Liver (tissue), 9 donors: ENCODE results near the gene SMPD3. TPM values are rescaled to one million over a fixed set of nuclear protein-coding genes. Genes with fewer than 3 reads are reported as not detected.

Source experiments
- DNase-seq: peaks from one replicate; pipeline ENCODE4 v3.0.0-alpha.2; 2017; ENCODE audit warnings: low spot score
- H3K27ac ChIP-seq, 2 donors: one replicate each; pipeline ENCODE4 v1.7.0; 2013; ENCODE audit warnings: inconsistent platforms in 2 of 2, low read length in 2 of 2, control low read depth in 1 of 2, low read depth in 1 of 2, mild to moderate bottlenecking in 1 of 2
- H3K27me3 ChIP-seq, 4 donors: one replicate each; pipeline versions ENCODE4 v1.6.1 to v1.7.0; 2013; ENCODE audit warnings: low read length in 3 of 4, inconsistent platforms in 1 of 4, mild to moderate bottlenecking in 1 of 4, moderate library complexity in 1 of 4; ENCODE audit not compliant: control insufficient read depth in 4 of 4, insufficient read depth in 4 of 4
- H3K36me3 ChIP-seq, 4 donors: one replicate each; pipeline versions ENCODE4 v1.6.1 to v1.7.0; 2013; ENCODE audit warnings: low read length in 3 of 4, mild to moderate bottlenecking in 3 of 4, low read depth in 1 of 4, moderate library complexity in 1 of 4; ENCODE audit not compliant: control insufficient read depth in 4 of 4, insufficient read depth in 3 of 4
- H3K4me1 ChIP-seq, 4 donors: one replicate each; pipeline versions ENCODE4 v1.6.1 to v1.7.0; 2013; ENCODE audit warnings: low read length in 3 of 4, mild to moderate bottlenecking in 3 of 4, moderate library complexity in 1 of 4; ENCODE audit not compliant: control insufficient read depth in 4 of 4, insufficient read depth in 4 of 4
- H3K4me3 ChIP-seq, 3 donors: one replicate each; pipeline versions ENCODE4 v1.6.1 to v1.7.0; 2013; ENCODE audit warnings: low read length in 3 of 3, control low read depth in 1 of 3, low read depth in 1 of 3, mild to moderate bottlenecking in 1 of 3
- H3K9ac ChIP-seq, 2 donors: one replicate each; pipeline ENCODE4 v1.7.0; 2013; ENCODE audit warnings: low read length in 2 of 2, mild to moderate bottlenecking in 2 of 2, moderate library complexity in 2 of 2, control low read depth in 1 of 2, low read depth in 1 of 2
- H3K9me3 ChIP-seq, 4 donors: one replicate each; pipeline versions ENCODE4 v1.6.1 to v1.7.0; 2013; ENCODE audit warnings: low read length in 3 of 4; ENCODE audit not compliant: control insufficient read depth in 4 of 4
- EGR1 ChIP-seq, 2 donors: IDR thresholded peaks; 2 replicates each; pipeline ENCODE4 v1.6.1; 2016 to 2018; ENCODE audit warnings: antibody characterized with exemption in 2 of 2, low read depth in 2 of 2
- FOXA1 ChIP-seq: IDR thresholded peaks from 2 replicates; pipeline ENCODE4 v1.6.1; 2016; ENCODE audit warnings: antibody characterized with exemption
- FOXA2 ChIP-seq: IDR thresholded peaks from 2 replicates; pipeline ENCODE4 v1.6.1; 2016; ENCODE audit warnings: antibody characterized with exemption
- GABPA ChIP-seq, 2 donors: IDR thresholded peaks in 1 of 2; conservative IDR thresholded peaks in 1 of 2; 2 replicates each; pipeline ENCODE4 v1.6.1; 2016; ENCODE audit warnings: antibody characterized with exemption in 2 of 2, mild to moderate bottlenecking in 1 of 2, moderate library complexity in 1 of 2
- HNF4A ChIP-seq, 2 donors: conservative IDR thresholded peaks; 2 replicates each; pipeline ENCODE4 v1.6.1; 2016; ENCODE audit warnings: antibody characterized with exemption in 2 of 2, mild to moderate bottlenecking in 2 of 2
- HNF4G ChIP-seq: IDR thresholded peaks from 2 replicates; pipeline ENCODE4 v1.6.1; 2016; ENCODE audit warnings: antibody characterized with exemption
- JUND ChIP-seq, 2 donors: IDR thresholded peaks; 2 replicates each; pipeline ENCODE4 v1.6.1; 2016; ENCODE audit warnings: antibody characterized with exemption in 2 of 2
- NR2F2 ChIP-seq: IDR thresholded peaks from 2 replicates; pipeline ENCODE4 v1.6.1; 2016; ENCODE audit warnings: antibody characterized with exemption
- RAD21 ChIP-seq, 2 donors: IDR thresholded peaks; 2 replicates each; pipeline ENCODE4 v1.6.1; 2016; ENCODE audit warnings: antibody characterized with exemption in 2 of 2, mild to moderate bottlenecking in 2 of 2
- RXRA ChIP-seq, 2 donors: IDR thresholded peaks; 2 replicates each; pipeline ENCODE4 v1.6.1; 2017 to 2018; ENCODE audit warnings: antibody characterized with exemption in 2 of 2, mild to moderate bottlenecking in 1 of 2
- SP1 ChIP-seq: IDR thresholded peaks from 2 replicates; pipeline ENCODE4 v1.6.1; 2018; ENCODE audit warnings: antibody characterized with exemption, mild to moderate bottlenecking
- TAF1 ChIP-seq: conservative IDR thresholded peaks from 2 replicates; pipeline ENCODE4 v1.6.1; 2016; ENCODE audit warnings: antibody characterized with exemption, mild to moderate bottlenecking
- YY1 ChIP-seq: IDR thresholded peaks from 2 replicates; pipeline ENCODE4 v1.6.1; 2016; ENCODE audit warnings: antibody characterized with exemption, mild to moderate bottlenecking
- WGBS: extraction: QIAGEN DNeasy Blood & Tissue Kit; methylation state at CpG from one replicate; pipeline ENCODE4 v1.1.7; 2013; 5-methylcytosine and 5-hydroxymethylcytosine counted together
- polyA plus RNA-seq, 2 donors: library from polyadenylated mRNA; stranded (reverse) in 1 of 2; unstranded in 1 of 2; fragments of 200-250 nt in 1 of 2; fragments of >200 nt in 1 of 2; fragmentation: Nextera tagmentation in 1 of 2; extraction: Ambion mirVana in 1 of 2; gene quantifications; one replicate each; pipeline versions ENCODE4 v1.2.1 to v1.2.3, GENCODE V29; 2013 to 2015
- total RNA-seq, 2 donors: library from RNA; depleted of rRNA; stranded (reverse); fragments of >200 nt; gene quantifications; one replicate each; pipeline ENCODE4 v1.2.3, GENCODE V29; 2014
- TF ChIP-seq, protein P1 (sequence below): fragments of 150-350 bp; IDR thresholded peaks from 2 replicates; pipeline ENCODE4 v1.5.1; 2017; ENCODE audit warnings: improper control_type of control experiment, low read depth, low read length; ENCODE audit not compliant: missing input control
- TF ChIP-seq, protein P2 (sequence below): IDR thresholded peaks from 2 replicates; pipeline ENCODE4 v1.6.1; 2016; ENCODE audit warnings: antibody characterized with exemption, mild to moderate bottlenecking
- TF ChIP-seq, protein P3 (sequence below): IDR thresholded peaks from 2 replicates; pipeline ENCODE4 v1.6.1; 2016; ENCODE audit warnings: antibody characterized with exemption
- TF ChIP-seq, protein P4 (sequence below): IDR thresholded peaks from 2 replicates; pipeline ENCODE4 v1.6.1; 2016; ENCODE audit warnings: antibody characterized with exemption
- TF ChIP-seq, protein P5 (sequence below): IDR thresholded peaks from 2 replicates; pipeline ENCODE4 v1.6.1; 2016; ENCODE audit warnings: antibody characterized with exemption
- donor health status: healthy.
- donor health status: healthy.
- donor health status: healthy.
- donor health status: healthy.
- donor health status: healthy.

Gene SMPD3
- total and polyA plus RNA-seq, 4 donors = 0.33 to 10.6 (median 2.7) TPM

DNA sequence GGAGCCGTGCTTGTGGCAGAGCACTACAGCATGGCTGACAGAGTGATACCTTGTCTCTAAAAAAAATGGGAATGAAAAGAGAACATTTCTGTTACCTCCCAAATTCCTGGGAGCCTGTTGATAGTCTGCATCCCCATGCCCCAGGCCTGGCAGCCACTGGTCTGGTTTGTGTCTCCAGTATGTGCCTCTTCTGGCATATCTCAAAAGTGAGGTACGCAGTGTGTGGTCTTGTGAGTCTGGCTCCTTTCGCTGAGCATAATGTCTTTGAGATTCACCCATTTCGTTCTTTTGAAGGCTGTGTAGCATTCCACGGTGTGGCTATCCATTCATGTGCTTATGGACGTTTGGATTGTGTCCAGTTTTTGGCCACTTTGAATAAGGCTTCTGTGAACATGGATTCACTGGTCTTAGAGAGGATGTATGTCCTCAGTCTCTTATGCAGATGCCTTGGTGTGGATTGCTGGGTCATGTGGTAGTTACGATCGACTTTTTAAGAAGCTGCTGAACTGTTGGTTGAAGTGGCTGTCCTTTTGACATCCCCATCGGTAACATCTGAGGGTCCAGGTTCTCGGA is 98.4 kb downstream of the SMPD3 start:
- Histone ChIP-seq H3K27me3 (no peaks in the 10 kb centered on the region), H3K9me3 (no peaks in the 10 kb centered on the region), H3K4me3 (no peak overlapping the region), H3K27ac (no peak overlapping the region), H3K9ac (no peak overlapping the region), H3K36me3 (peaks cover 11 to 76% (median 37%) of the 10 kb centered on the region in 4 donors), H3K4me1 (peaks cover 2 to 19% (median 16%) of the 10 kb centered on the region in 4 donors)
- WGBS = 96% methylated on average over 10 of the region's 10 CpGs
- TF ChIP-seq RAD21 (IDR thresholded peaks at IDR 0.05) (no peak), HNF4G (no peak), EGR1 (IDR thresholded peaks at IDR 0.05; ENCODE audit: low read depth in 2 of 2) (no peak), GABPA (IDR thresholded peaks at IDR 0.05 in 1 of 2, conservative IDR thresholded peaks at IDR 0.05 in 1 of 2) (no peak), FOXA2 (no peak), TAF1 (no peak), SP1 (no peak), JUND (IDR thresholded peaks at IDR 0.05) (no peak), HNF4A (conservative IDR thresholded peaks at IDR 0.05) (no peak), FOXA1 (no peak), RXRA (IDR thresholded peaks at IDR 0.05) (no peak), NR2F2 (no peak), YY1 (no peak)
- TF ChIP-seq, protein P1, sequence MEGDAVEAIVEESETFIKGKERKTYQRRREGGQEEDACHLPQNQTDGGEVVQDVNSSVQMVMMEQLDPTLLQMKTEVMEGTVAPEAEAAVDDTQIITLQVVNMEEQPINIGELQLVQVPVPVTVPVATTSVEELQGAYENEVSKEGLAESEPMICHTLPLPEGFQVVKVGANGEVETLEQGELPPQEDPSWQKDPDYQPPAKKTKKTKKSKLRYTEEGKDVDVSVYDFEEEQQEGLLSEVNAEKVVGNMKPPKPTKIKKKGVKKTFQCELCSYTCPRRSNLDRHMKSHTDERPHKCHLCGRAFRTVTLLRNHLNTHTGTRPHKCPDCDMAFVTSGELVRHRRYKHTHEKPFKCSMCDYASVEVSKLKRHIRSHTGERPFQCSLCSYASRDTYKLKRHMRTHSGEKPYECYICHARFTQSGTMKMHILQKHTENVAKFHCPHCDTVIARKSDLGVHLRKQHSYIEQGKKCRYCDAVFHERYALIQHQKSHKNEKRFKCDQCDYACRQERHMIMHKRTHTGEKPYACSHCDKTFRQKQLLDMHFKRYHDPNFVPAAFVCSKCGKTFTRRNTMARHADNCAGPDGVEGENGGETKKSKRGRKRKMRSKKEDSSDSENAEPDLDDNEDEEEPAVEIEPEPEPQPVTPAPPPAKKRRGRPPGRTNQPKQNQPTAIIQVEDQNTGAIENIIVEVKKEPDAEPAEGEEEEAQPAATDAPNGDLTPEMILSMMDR = no peak
- TF ChIP-seq, protein P2, sequence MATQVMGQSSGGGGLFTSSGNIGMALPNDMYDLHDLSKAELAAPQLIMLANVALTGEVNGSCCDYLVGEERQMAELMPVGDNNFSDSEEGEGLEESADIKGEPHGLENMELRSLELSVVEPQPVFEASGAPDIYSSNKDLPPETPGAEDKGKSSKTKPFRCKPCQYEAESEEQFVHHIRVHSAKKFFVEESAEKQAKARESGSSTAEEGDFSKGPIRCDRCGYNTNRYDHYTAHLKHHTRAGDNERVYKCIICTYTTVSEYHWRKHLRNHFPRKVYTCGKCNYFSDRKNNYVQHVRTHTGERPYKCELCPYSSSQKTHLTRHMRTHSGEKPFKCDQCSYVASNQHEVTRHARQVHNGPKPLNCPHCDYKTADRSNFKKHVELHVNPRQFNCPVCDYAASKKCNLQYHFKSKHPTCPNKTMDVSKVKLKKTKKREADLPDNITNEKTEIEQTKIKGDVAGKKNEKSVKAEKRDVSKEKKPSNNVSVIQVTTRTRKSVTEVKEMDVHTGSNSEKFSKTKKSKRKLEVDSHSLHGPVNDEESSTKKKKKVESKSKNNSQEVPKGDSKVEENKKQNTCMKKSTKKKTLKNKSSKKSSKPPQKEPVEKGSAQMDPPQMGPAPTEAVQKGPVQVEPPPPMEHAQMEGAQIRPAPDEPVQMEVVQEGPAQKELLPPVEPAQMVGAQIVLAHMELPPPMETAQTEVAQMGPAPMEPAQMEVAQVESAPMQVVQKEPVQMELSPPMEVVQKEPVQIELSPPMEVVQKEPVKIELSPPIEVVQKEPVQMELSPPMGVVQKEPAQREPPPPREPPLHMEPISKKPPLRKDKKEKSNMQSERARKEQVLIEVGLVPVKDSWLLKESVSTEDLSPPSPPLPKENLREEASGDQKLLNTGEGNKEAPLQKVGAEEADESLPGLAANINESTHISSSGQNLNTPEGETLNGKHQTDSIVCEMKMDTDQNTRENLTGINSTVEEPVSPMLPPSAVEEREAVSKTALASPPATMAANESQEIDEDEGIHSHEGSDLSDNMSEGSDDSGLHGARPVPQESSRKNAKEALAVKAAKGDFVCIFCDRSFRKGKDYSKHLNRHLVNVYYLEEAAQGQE = no peak
- TF ChIP-seq, protein P3, sequence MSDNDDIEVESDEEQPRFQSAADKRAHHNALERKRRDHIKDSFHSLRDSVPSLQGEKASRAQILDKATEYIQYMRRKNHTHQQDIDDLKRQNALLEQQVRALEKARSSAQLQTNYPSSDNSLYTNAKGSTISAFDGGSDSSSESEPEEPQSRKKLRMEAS = no peak
- TF ChIP-seq, protein P4, sequence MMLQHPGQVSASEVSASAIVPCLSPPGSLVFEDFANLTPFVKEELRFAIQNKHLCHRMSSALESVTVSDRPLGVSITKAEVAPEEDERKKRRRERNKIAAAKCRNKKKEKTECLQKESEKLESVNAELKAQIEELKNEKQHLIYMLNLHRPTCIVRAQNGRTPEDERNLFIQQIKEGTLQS = no peak
- TF ChIP-seq, protein P5, sequence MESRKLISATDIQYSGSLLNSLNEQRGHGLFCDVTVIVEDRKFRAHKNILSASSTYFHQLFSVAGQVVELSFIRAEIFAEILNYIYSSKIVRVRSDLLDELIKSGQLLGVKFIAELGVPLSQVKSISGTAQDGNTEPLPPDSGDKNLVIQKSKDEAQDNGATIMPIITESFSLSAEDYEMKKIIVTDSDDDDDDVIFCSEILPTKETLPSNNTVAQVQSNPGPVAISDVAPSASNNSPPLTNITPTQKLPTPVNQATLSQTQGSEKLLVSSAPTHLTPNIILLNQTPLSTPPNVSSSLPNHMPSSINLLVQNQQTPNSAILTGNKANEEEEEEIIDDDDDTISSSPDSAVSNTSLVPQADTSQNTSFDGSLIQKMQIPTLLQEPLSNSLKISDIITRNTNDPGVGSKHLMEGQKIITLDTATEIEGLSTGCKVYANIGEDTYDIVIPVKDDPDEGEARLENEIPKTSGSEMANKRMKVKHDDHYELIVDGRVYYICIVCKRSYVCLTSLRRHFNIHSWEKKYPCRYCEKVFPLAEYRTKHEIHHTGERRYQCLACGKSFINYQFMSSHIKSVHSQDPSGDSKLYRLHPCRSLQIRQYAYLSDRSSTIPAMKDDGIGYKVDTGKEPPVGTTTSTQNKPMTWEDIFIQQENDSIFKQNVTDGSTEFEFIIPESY = no peak
- DNase-seq = no peak
